HG03066 (cell line): Measurements from ENCODE around the gene TDRD1.

Experiments used
- ATAC-seq: cut with Tn5 transposase; IDR thresholded peaks from one replicate; pipeline ENCODE4 v1.9.1; 2021; ENCODE audit warnings: low read depth; ENCODE audit not compliant: unreplicated experiment

The TDRD1 gene

GRCh38 chr10:114260366-114260765 is 81.2 kb downstream of the TDRD1 start:
- no peak for ATAC-seq

- no peak for ATAC-seq
These were observed 81.9 kb downstream of the TDRD1 start for GRCh38 chr10:114261076-114261475.

- ATAC-seq = no peak
These were observed 83.3 kb downstream of the TDRD1 start for GRCh38 chr10:114262496-114262895.

GRCh38 chr10:114265392-114266053 is 86.4 kb downstream of the TDRD1 start:
- ATAC-seq = no peak

GRCh38 chr10:114266521-114266920 is 87.4 kb downstream of the TDRD1 start:
- no peak for ATAC-seq

- ATAC-seq = no peak
These were observed 92.1 kb downstream of the TDRD1 start for GRCh38 chr10:114271075-114271778.

- ATAC-seq = no peak
These were observed 92.6 kb downstream of the TDRD1 start for GRCh38 chr10:114271779-114272167.

- ATAC-seq = no peak
These were observed 93.5 kb downstream of the TDRD1 start for GRCh38 chr10:114272696-114273095.

GRCh38 chr10:114273910-114274309 is 94.8 kb downstream of the TDRD1 start:
- no peak for ATAC-seq

GRCh38 chr10:114274616-114275453 is 95.7 kb downstream of the TDRD1 start:
- no peak for ATAC-seq

GRCh38 chr10:114276066-114276465 is 96.9 kb downstream of the TDRD1 start:
- ATAC-seq = no peak

GRCh38 chr10:114276671-114277070 is 97.5 kb downstream of the TDRD1 start:
- ATAC-seq = no peak

GRCh38 chr10:114278140-114278883 is 99.2 kb downstream of the TDRD1 start:
- no peak for ATAC-seq

GRCh38 chr10:114278884-114279191 is 99.7 kb downstream of the TDRD1 start:
- no peak for ATAC-seq

- no peak for ATAC-seq
These were observed 100.1 kb downstream of the TDRD1 start for GRCh38 chr10:114279289-114279688.

GRCh38 chr10:114279901-114280644 is 100.9 kb downstream of the TDRD1 start:
- ATAC-seq = no peak

- ATAC-seq = no peak
These were observed 101.9 kb downstream of the TDRD1 start for GRCh38 chr10:114281006-114281405.

GRCh38 chr10:114281461-114281860 is 102.3 kb downstream of the TDRD1 start:
- ATAC-seq = no peak
